Measurements from ENCODE around the gene TRNP1. TPM values are rescaled to one million over a fixed set of nuclear protein-coding genes. Genes with fewer than 3 reads are reported as not detected.

Gene TRNP1
- polyA plus RNA-seq, 3 donors: 0.55 to 2.8 (median 0.92) TPM

DNA sequence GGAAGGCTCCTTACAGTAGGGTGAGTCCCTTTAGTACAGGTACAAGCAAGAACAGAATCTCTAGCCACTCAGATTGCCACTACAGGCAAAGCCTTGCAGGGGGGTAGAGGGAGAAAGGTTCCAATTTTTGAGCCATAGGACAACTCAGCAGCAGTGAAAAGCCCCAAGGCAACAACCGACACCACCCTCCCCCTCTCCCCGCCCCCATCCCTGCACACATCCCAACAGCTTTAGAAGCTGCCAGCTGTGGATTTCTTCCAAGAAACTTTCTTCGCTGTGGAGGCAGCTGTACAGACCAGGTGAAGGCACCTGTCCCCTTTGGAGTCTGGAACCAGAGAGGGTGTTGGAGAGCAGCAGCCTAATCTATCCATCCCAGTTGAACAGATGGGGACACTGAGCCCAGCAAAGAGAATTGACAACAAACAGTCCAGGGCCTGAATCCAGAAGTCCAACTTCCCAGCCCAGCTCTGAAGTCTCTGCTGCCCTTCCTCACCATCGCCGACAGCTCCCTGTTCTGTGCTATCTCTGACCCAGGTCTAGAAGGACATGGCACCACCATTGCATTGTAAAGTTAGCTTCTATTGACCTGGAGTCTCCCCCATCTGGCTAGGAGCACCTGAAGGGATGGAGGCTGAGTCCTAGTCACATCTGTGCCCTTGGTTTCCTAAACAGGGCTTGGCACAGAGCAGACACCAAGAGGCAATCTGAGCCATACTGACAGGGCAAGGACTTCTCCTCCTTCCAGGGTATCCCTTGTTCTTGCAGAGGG is 16.9 kb downstream of the TRNP1 start:
- H3K4me1 Mint-ChIP-seq: peaks cover 19% of the 10 kb centered on the region
- intact Hi-C loops (cut with micrococcal nuclease): no loop called here
- Histone ChIP-seq H4K20me1 (ENCODE audit: insufficient read depth, low read length) (no peaks in the 10 kb centered on the region), H3K36me3 (replicated peaks in 1 of 2; ENCODE audit: control insufficient read depth in 1 of 2, insufficient read depth in 2 of 2, low read length in 2 of 2) (no peaks in the 10 kb centered on the region), H3K4me3 (replicated peaks in 1 of 3; ENCODE audit: low read depth in 2 of 3, low read length in 3 of 3) (no peak overlapping the region), H3K4me1 (ENCODE audit: control insufficient read depth in 1 of 2, insufficient read depth in 2 of 2, low read length in 2 of 2) (peaks cover 15 to 24% of the 10 kb centered on the region in 2 donors), H3K9me3 (replicated peaks in 1 of 2; ENCODE audit: control insufficient read depth in 1 of 2, insufficient read depth in 1 of 2, low read length in 2 of 2) (no peaks in the 10 kb centered on the region), H3K27me3 (ENCODE audit: control insufficient read depth in 2 of 2, insufficient read depth in 2 of 2, low read length in 2 of 2) (peaks cover 0 to 11% of the 10 kb centered on the region in 2 donors), H3K4me2 (replicated peaks; ENCODE audit: extremely low read depth, low read length, poor library complexity, severe bottlenecking) (no peak overlapping the region), H3K79me2 (ENCODE audit: insufficient read depth, low read length) (no peaks in the 10 kb centered on the region), H2AFZ (ENCODE audit: insufficient read depth, low read depth, low read length, poor library complexity, severe bottlenecking) (no peak overlapping the region), H3K9ac (ENCODE audit: insufficient read depth, low read length, poor library complexity, severe bottlenecking) (no peak overlapping the region), H3K27ac (ENCODE audit: low read depth in 1 of 2, low read length in 2 of 2) (no peak overlapping the region)
- H3K4me3 Mint-ChIP-seq: no peak overlapping the region
- H3K27ac Mint-ChIP-seq: no peak overlapping the region
- H3K36me3 Mint-ChIP-seq: peaks cover 3 to 7% of the 10 kb centered on the region in 2 donors
- WGBS (ENCODE audit: insufficient coverage): 90% methylated on average over 2 of the region's 5 CpGs
- TF ChIP-seq, protein P1, sequence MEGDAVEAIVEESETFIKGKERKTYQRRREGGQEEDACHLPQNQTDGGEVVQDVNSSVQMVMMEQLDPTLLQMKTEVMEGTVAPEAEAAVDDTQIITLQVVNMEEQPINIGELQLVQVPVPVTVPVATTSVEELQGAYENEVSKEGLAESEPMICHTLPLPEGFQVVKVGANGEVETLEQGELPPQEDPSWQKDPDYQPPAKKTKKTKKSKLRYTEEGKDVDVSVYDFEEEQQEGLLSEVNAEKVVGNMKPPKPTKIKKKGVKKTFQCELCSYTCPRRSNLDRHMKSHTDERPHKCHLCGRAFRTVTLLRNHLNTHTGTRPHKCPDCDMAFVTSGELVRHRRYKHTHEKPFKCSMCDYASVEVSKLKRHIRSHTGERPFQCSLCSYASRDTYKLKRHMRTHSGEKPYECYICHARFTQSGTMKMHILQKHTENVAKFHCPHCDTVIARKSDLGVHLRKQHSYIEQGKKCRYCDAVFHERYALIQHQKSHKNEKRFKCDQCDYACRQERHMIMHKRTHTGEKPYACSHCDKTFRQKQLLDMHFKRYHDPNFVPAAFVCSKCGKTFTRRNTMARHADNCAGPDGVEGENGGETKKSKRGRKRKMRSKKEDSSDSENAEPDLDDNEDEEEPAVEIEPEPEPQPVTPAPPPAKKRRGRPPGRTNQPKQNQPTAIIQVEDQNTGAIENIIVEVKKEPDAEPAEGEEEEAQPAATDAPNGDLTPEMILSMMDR (IDR thresholded peaks at IDR 0.05): no peak
- DNase-seq: no peak
- H3K27me3 Mint-ChIP-seq (ENCODE audit: low read depth in 3 of 3): peaks cover 6 to 14% (median 11%) of the 10 kb centered on the region in 3 donors
- no peaks in the 10 kb centered on the region for H3K9me3 Mint-ChIP-seq

DNA sequence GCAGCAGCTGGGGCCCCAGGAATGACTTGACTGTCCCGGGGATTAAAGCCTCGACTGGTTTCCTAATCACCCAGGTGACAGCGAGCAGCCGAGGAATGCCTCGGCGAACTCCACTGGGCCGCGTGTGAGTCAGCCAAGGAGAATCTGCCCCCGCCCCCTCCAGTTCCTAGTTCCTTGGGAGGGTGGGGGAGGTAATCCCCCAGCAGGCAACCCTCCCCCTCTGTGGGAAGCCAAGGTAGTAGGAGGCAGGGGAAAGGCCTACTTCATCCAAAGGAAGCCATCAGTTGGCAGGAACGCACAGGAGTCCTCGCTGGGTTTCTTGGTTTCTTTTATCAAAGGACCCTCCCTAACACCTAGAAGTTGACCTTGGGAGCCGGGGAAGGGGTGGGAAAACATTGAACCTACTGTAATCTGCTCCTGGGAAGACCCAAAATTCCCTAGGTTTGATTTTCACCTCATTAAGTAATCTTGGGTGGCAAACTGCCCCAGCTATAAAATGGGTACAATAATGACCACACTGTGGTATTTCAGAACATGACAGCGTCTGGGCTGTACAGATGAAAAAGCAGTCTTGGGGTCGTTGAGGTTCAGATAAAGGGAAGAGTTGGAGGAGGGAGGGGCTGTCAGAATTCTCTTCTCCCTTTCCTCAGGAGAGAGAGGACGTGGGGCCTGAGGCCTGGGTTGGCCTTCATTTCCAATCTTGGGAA is 17.7 kb downstream of the TRNP1 start:
- no peak overlapping the region for H3K27ac Mint-ChIP-seq
- 40% methylated on average over 1 of the region's 15 CpGs for WGBS (ENCODE audit: insufficient coverage)

More for the DNA sequence above, 17.7 kb downstream of the TRNP1 start:
- Histone ChIP-seq H3K79me2 (ENCODE audit: insufficient read depth, low read length) (no peaks in the 10 kb centered on the region), H3K4me1 (ENCODE audit: control insufficient read depth in 1 of 2, insufficient read depth in 2 of 2, low read length in 2 of 2) (peaks cover 16 to 27% of the 10 kb centered on the region in 2 donors), H3K27me3 (ENCODE audit: control insufficient read depth in 2 of 2, insufficient read depth in 2 of 2, low read length in 2 of 2) (peaks cover 0 to 11% of the 10 kb centered on the region in 2 donors), H3K36me3 (replicated peaks in 1 of 2; ENCODE audit: control insufficient read depth in 1 of 2, insufficient read depth in 2 of 2, low read length in 2 of 2) (no peaks in the 10 kb centered on the region), H4K20me1 (ENCODE audit: insufficient read depth, low read length) (no peaks in the 10 kb centered on the region), H3K4me2 (replicated peaks; ENCODE audit: extremely low read depth, low read length, poor library complexity, severe bottlenecking) (no peak overlapping the region), H2AFZ (ENCODE audit: insufficient read depth, low read depth, low read length, poor library complexity, severe bottlenecking) (no peak overlapping the region), H3K9me3 (replicated peaks in 1 of 2; ENCODE audit: control insufficient read depth in 1 of 2, insufficient read depth in 1 of 2, low read length in 2 of 2) (no peaks in the 10 kb centered on the region), H3K4me3 (replicated peaks in 1 of 3; ENCODE audit: low read depth in 2 of 3, low read length in 3 of 3) (no peak overlapping the region), H3K27ac (ENCODE audit: low read depth in 1 of 2, low read length in 2 of 2) (no peak overlapping the region), H3K9ac (ENCODE audit: insufficient read depth, low read length, poor library complexity, severe bottlenecking) (no peak overlapping the region)
- DNase-seq: no peak
- Mint-ChIP-seq H3K4me1 (peaks cover 20% of the 10 kb centered on the region), H3K9me3 (no peaks in the 10 kb centered on the region), H3K27me3 (ENCODE audit: low read depth in 3 of 3) (peaks cover 6 to 14% (median 11%) of the 10 kb centered on the region in 3 donors), H3K36me3 (peaks cover 3 to 4% of the 10 kb centered on the region in 2 donors), H3K4me3 (peak overlapping the region in 1 of 2 donors; percentile 46)
- TF ChIP-seq, protein P1 (IDR thresholded peaks at IDR 0.05): no peak
- intact Hi-C loops (cut with micrococcal nuclease): no loop called here
